SU-DHL-6 (cell line): ENCODE data around the gene SAMD1.

Source experiments
- H2AFZ ChIP-seq: fragments of 200-600 bp; sonication (generic); 2 replicates; pipeline ENCODE4 v1.6.1; 2014; ENCODE audit warnings: low read depth, mild to moderate bottlenecking, moderate library complexity, mixed read lengths, antibody characterized with exemption, low read length; ENCODE audit not compliant: severe bottlenecking
- H3F3A ChIP-seq: fragments of 200-600 bp; shearing (Covaris generic); 2 replicates; pipeline ENCODE4 v1.6.0; 2016; ENCODE audit warnings: antibody characterized with exemption, mild to moderate bottlenecking; ENCODE audit not compliant: insufficient read depth
- H3K27ac ChIP-seq: fragments of 200-600 bp; sonication (generic); 2 replicates; pipeline ENCODE4 v1.5.1; 2016; ENCODE audit warnings: low read depth, mild to moderate bottlenecking, low read length, moderate library complexity, mixed read lengths
- H3K27me3 ChIP-seq: fragments of 200-600 bp; sonication (generic), shearing (Covaris generic); 2 replicates; pipeline ENCODE4 v1.6.0; 2014; ENCODE audit warnings: mild to moderate bottlenecking, low read length
- H3K36me3 ChIP-seq: fragments of 200-600 bp; sonication (generic); 2 replicates; pipeline ENCODE4 v1.6.1; 2014; ENCODE audit warnings: mild to moderate bottlenecking, low read length, mixed read lengths
- H3K4me2 ChIP-seq: fragments of 300-600, 200-600 bp; shearing (Covaris generic), sonication (generic); 2 replicates; pipeline ENCODE4 v1.6.0; 2014; ENCODE audit warnings: low read length, low read depth, mild to moderate bottlenecking; ENCODE audit not compliant: poor library complexity, severe bottlenecking
- H3K4me3 ChIP-seq: fragments of 200-600 bp; sonication (generic); 2 replicates; pipeline ENCODE4 v1.5.1; 2014; ENCODE audit warnings: antibody characterized with exemption, low read length, mild to moderate bottlenecking, mixed read lengths; ENCODE audit not compliant: insufficient read depth, poor library complexity, severe bottlenecking
- H3K79me2 ChIP-seq: fragments of 200-600 bp; sonication (generic); 2 replicates; pipeline ENCODE4 v1.6.1; 2014; ENCODE audit warnings: mild to moderate bottlenecking, low read length, moderate library complexity; ENCODE audit not compliant: insufficient read depth
- H3K9ac ChIP-seq: fragments of 200-600 bp; sonication (generic); 2 replicates; pipeline ENCODE4 v1.7.0; 2014; ENCODE audit warnings: mild to moderate bottlenecking, low read length
- H3K9me2 ChIP-seq: fragments of 200-600 bp; sonication (generic); replicated peaks from 2 replicates; pipeline ENCODE4 v1.6.1; 2014; ENCODE audit warnings: low read length; ENCODE audit not compliant: insufficient read depth
- H3K9me3 ChIP-seq: fragments of 200-600 bp; sonication (generic); 2 replicates; pipeline ENCODE4 v1.6.1; 2014; ENCODE audit warnings: low read length, mixed read lengths; ENCODE audit not compliant: insufficient read depth
- H4K20me1 ChIP-seq: fragments of 200-600 bp; sonication (generic); 2 replicates; pipeline ENCODE4 v1.6.1; 2014; ENCODE audit warnings: low read depth, mild to moderate bottlenecking, antibody characterized with exemption, low read length, moderate library complexity, mixed read lengths
- CTCF ChIP-seq: fragments of 200-600 bp; sonication (generic); IDR thresholded peaks from one replicate; pipeline ENCODE4 v1.5.1; 2017; ENCODE audit warnings: antibody characterized with exemption, mild to moderate bottlenecking, low read length, moderate library complexity; ENCODE audit not compliant: insufficient read depth, poor library complexity, severe bottlenecking
- EZH2phosphoT487 ChIP-seq: fragments of 200-600 bp; sonication (generic), shearing (Covaris generic); conservative IDR thresholded peaks from 2 replicates; pipeline ENCODE4 v1.6.1; 2018; ENCODE audit warnings: mild to moderate bottlenecking, antibody characterized with exemption, low read length, moderate library complexity, mixed read lengths

Gene SAMD1

GRCh38 chr19:14107581-14108461 lies 17.3 kb upstream of the SAMD1 start:
- Histone ChIP-seq H3K4me3 (no peak overlapping the region), H3F3A (peaks cover 3% of the 10 kb centered on the region; the same call in 1 of the 2 replicates), H3K79me2 (peaks cover 7% of the 10 kb centered on the region; the same call in 1 of the 2 replicates), H3K27ac (no peak overlapping the region), H3K9me3 (no peaks in the 10 kb centered on the region), H3K27me3 (no peaks in the 10 kb centered on the region), H4K20me1 (no peaks in the 10 kb centered on the region), H3K9me2 (no peaks in the 10 kb centered on the region), H3K9ac (no peak overlapping the region), H3K4me2 (no peak overlapping the region), H3K36me3 (peaks cover 2% of the 10 kb centered on the region; the same call in 1 of the 2 replicates), H2AFZ (no peak overlapping the region)
- TF ChIP-seq CTCF, result no peak
- TF ChIP-seq EZH2phosphoT487, result no peak

GRCh38 chr19:14106840-14107239 lies 16.3 kb upstream of the SAMD1 start:
- Histone ChIP-seq H3K4me3 (no peak overlapping the region), H3K9me2 (no peaks in the 10 kb centered on the region), H3F3A (peaks cover 3% of the 10 kb centered on the region; the same call in 1 of the 2 replicates), H3K79me2 (peaks cover 4% of the 10 kb centered on the region; the same call in 1 of the 2 replicates), H4K20me1 (no peaks in the 10 kb centered on the region), H3K36me3 (peaks cover 2% of the 10 kb centered on the region; the same call in 1 of the 2 replicates), H3K27ac (no peak overlapping the region), H3K4me2 (no peak overlapping the region), H3K27me3 (no peaks in the 10 kb centered on the region), H3K9ac (no peak overlapping the region), H3K9me3 (no peaks in the 10 kb centered on the region), H2AFZ (no peak overlapping the region)
- TF ChIP-seq EZH2phosphoT487, result no peak
- no peak for TF ChIP-seq CTCF

GRCh38 chr19:14105680-14106079 lies 15.1 kb upstream of the SAMD1 start:
- Histone ChIP-seq H3K9me2 (no peaks in the 10 kb centered on the region), H3K9ac (no peak overlapping the region), H4K20me1 (no peaks in the 10 kb centered on the region), H3K4me3 (no peak overlapping the region), H3K36me3 (peaks cover 2% of the 10 kb centered on the region; the same call in 1 of the 2 replicates), H3K9me3 (no peaks in the 10 kb centered on the region), H3K79me2 (peaks cover 2% of the 10 kb centered on the region; the same call in 1 of the 2 replicates), H3K27ac (no peak overlapping the region), H3K27me3 (no peaks in the 10 kb centered on the region), H3F3A (peaks cover 3% of the 10 kb centered on the region; the same call in 1 of the 2 replicates), H2AFZ (no peak overlapping the region), H3K4me2 (no peak overlapping the region)
- no peak for TF ChIP-seq CTCF
- TF ChIP-seq EZH2phosphoT487, result no peak
